HG03460 (cell line): ENCODE data around the gene NADSYN1.
"Not testable (repeated sequence)": the region's sequence is repeated elsewhere in the genome, so short reads cannot be mapped to it uniquely, and the experiment has no call there.

Experiments used
- ATAC-seq: cut with Tn5 transposase; IDR thresholded peaks from one replicate; pipeline ENCODE4 v1.9.1; 2021; ENCODE audit not compliant: unreplicated experiment

The NADSYN1 gene

GRCh38 chr11:71518506-71519471 is 65.8 kb downstream of the NADSYN1 start:
- no peak for ATAC-seq

GRCh38 chr11:71519546-71519945 is 66.5 kb downstream of the NADSYN1 start:
- ATAC-seq = no peak

- no peak for ATAC-seq
These were observed 72.4 kb downstream of the NADSYN1 start for GRCh38 chr11:71525188-71525937.

GRCh38 chr11:71525938-71526495 is 73.0 kb downstream of the NADSYN1 start:
- no peak for ATAC-seq

GRCh38 chr11:71526796-71527575 is 74.0 kb downstream of the NADSYN1 start, which contains the start of gene KRTAP5-7:
TSS of gene KRTAP5-7 (plus strand) at chr11:71527267. CDS start at chr11:71527301, 34 bp downstream.
- ATAC-seq = not testable (repeated sequence)

GRCh38 chr11:71527576-71528210 is 74.7 kb downstream of the NADSYN1 start:
- ATAC-seq = no peak

GRCh38 chr11:71530602-71531001 is 77.6 kb downstream of the NADSYN1 start:
- ATAC-seq = no peak

- no peak for ATAC-seq
These were observed 79.1 kb downstream of the NADSYN1 start for GRCh38 chr11:71532036-71532610.

- not testable (repeated sequence) for ATAC-seq
These were observed 82.0 kb downstream of the NADSYN1 start for GRCh38 chr11:71534711-71535608.

GRCh38 chr11:71535825-71536224 is 82.8 kb downstream of the NADSYN1 start:
- ATAC-seq = no peak

- ATAC-seq = no peak
These were observed 84.5 kb downstream of the NADSYN1 start for GRCh38 chr11:71537537-71537936.

GRCh38 chr11:71537977-71538665 is 85.1 kb downstream of the NADSYN1 start, which contains the start of gene KRTAP5-8:
TSS of gene KRTAP5-8 (plus strand) at chr11:71538025. CDS start at chr11:71538056, 31 bp downstream.
- ATAC-seq = not testable (repeated sequence)

GRCh38 chr11:71538666-71538990 is 85.6 kb downstream of the NADSYN1 start:
- ATAC-seq = no peak

- ATAC-seq = no peak
These were observed 86.0 kb downstream of the NADSYN1 start for GRCh38 chr11:71539017-71539416.

GRCh38 chr11:71539971-71540370 is 87.0 kb downstream of the NADSYN1 start:
- not testable (repeated sequence) for ATAC-seq

GRCh38 chr11:71540521-71541304 is 87.7 kb downstream of the NADSYN1 start:
- not testable (repeated sequence) for ATAC-seq

GRCh38 chr11:71542382-71542781 is 89.4 kb downstream of the NADSYN1 start:
- ATAC-seq = no peak
